HCT116 (cell line): ENCODE measurements around the gene MRGPRX2. TPM values are rescaled to one million over a fixed set of nuclear protein-coding genes. Genes with fewer than 3 reads are reported as not detected.

Source experiments
- ATAC-seq: fragments of 200-7000 bp; cut with Tn5 transposase; 2 replicates; pipeline ENCODE4 v1.9.1; 2020; ENCODE audit warnings: mild to moderate bottlenecking, moderate library complexity
- BruUV-seq: library from RNA; stranded (reverse); fragments of 400-500 nt; replicated peaks from 2 replicates; lab custom pipeline; 2021; lab: Mats Ljungman, UMichigan
- CTCF ChIA-PET: fragments of 300-600 bp; sonication (Branson Sonifier 250); formaldehyde crosslinking; loops from one replicate; lab custom pipeline; 2021; ENCODE audit warnings: antibody characterized with exemption; lab: Charles Lee
- POLR2A ChIA-PET: fragments of 300-600, 350-600 bp; sonication (Branson Sonifier 250); formaldehyde crosslinking; loops from one replicate; lab custom pipeline; 2021; ENCODE audit warnings: antibody characterized with exemption; lab: Charles Lee
- RAD21 ChIA-PET, 2 experiments: fragments of 300-600 bp; sonication (Branson Sonifier 250); formaldehyde crosslinking; loops; one replicate each; lab custom pipeline; 2023; ENCODE audit warnings: low total read pairs in 2 of 2; ENCODE audit not compliant: uncharacterized antibody in 2 of 2, unreplicated experiment in 2 of 2, low non-redundant PET in 1 of 2; lab: Charles Lee
- DNase-seq: peaks from one replicate; pipeline ENCODE4 v3.0.0-alpha.2; 2010; ENCODE audit warnings: low read depth, low spot score
- H2AFZ ChIP-seq: fragments of 200-600 bp; shearing (Covaris generic), sonication (generic); 2 replicates; pipeline ENCODE4 v1.6.1; 2017; ENCODE audit warnings: low read depth, mixed run types, mixed read lengths, antibody characterized with exemption, low read length; ENCODE audit not compliant: poor library complexity, severe bottlenecking
- H3K27ac ChIP-seq: 2 replicates; pipeline ENCODE4 v1.5.1; 2012; ENCODE audit warnings: low read depth, low read length
- H3K27me3 ChIP-seq: fragments of 200-600 bp; sonication (generic); 2 replicates; pipeline ENCODE4 v1.6.1; 2016; ENCODE audit warnings: mixed run types, low read length, mixed read lengths; ENCODE audit not compliant: insufficient read depth
- H3K36me3 ChIP-seq, 2 experiments: fragments of 200-500 bp in 1 of 2; fragments of 200-600 bp in 1 of 2; sonication (Bioruptor generic) in 1 of 2; sonication (generic) in 1 of 2; 2 replicates each; pipeline versions ENCODE4 v1.5.1 to v1.6.1; 2014 to 2016; ENCODE audit warnings: low read length in 2 of 2, inconsistent platforms in 1 of 2, mixed read lengths in 1 of 2, mixed run types in 1 of 2; ENCODE audit not compliant: insufficient read depth in 2 of 2, control insufficient read depth in 1 of 2
- H3K4me1 ChIP-seq, 2 experiments: fragments of 200-600 bp in 1 of 2; sonication (generic) in 1 of 2; 2 replicates each; pipeline versions ENCODE4 v1.5.1 to v1.6.1; 2012 to 2017; ENCODE audit warnings: low read length in 2 of 2, inconsistent platforms in 1 of 2, mild to moderate bottlenecking in 1 of 2, mixed read lengths in 1 of 2, mixed run types in 1 of 2, moderate library complexity in 1 of 2; ENCODE audit not compliant: insufficient read depth in 2 of 2, control insufficient read depth in 1 of 2
- H3K4me2 ChIP-seq: fragments of 200-600 bp; sonication (generic); 2 replicates; pipeline ENCODE4 v1.6.1; 2017; ENCODE audit warnings: mixed run types, low read length, mixed read lengths
- H3K4me3 ChIP-seq, 2 experiments: fragments of 200-600 bp in 1 of 2; sonication (generic) in 1 of 2; replicated peaks in 1 of 2; 2 replicates each; pipeline ENCODE4 v1.5.1; 2011 to 2016; ENCODE audit warnings: low read length in 2 of 2, control low read depth in 1 of 2, low read depth in 1 of 2, mild to moderate bottlenecking in 1 of 2, mixed read lengths in 1 of 2, mixed run types in 1 of 2
- H3K79me2 ChIP-seq: fragments of 200-600 bp; sonication (generic); 2 replicates; pipeline ENCODE4 v1.6.1; 2017; ENCODE audit warnings: mild to moderate bottlenecking, mixed run types, low read length, moderate library complexity, mixed read lengths; ENCODE audit not compliant: insufficient read depth
- H3K9ac ChIP-seq: fragments of 200-600 bp; sonication (generic); 2 replicates; pipeline ENCODE4 v1.6.1; 2016; ENCODE audit warnings: low read length, mixed read lengths
- H3K9me2 ChIP-seq: fragments of 200-600 bp; sonication (generic), shearing (Covaris generic); 2 replicates; pipeline ENCODE4 v1.6.1; 2017; ENCODE audit warnings: mixed run types, mild to moderate bottlenecking, moderate library complexity; ENCODE audit not compliant: insufficient read depth
- H3K9me3 ChIP-seq, 2 experiments: fragments of 200-500 bp in 1 of 2; fragments of 200-600 bp in 1 of 2; sonication (Bioruptor generic) in 1 of 2; sonication (generic) in 1 of 2; 2 replicates each; pipeline ENCODE4 v1.6.1; 2014 to 2017; ENCODE audit warnings: low read length in 2 of 2, mixed read lengths in 2 of 2, inconsistent platforms in 1 of 2, low read depth in 1 of 2, mild to moderate bottlenecking in 1 of 2, mixed run types in 1 of 2, moderate library complexity in 1 of 2; ENCODE audit not compliant: control insufficient read depth in 1 of 2, insufficient read depth in 1 of 2
- H4K20me1 ChIP-seq: fragments of 200-600 bp; sonication (generic), shearing (Covaris generic); 2 replicates; pipeline ENCODE4 v1.6.1; 2017; ENCODE audit warnings: mixed run types, mild to moderate bottlenecking, moderate library complexity; ENCODE audit not compliant: insufficient read depth
- JUND ChIP-seq: IDR thresholded peaks from 2 replicates; pipeline ENCODE4 v1.6.1; 2012
- REST ChIP-seq: IDR thresholded peaks from 2 replicates; pipeline ENCODE4 v1.6.1; 2012; ENCODE audit warnings: low read depth
- ZFX ChIP-seq: fragments of 450-650 bp; IDR thresholded peaks from 2 replicates; pipeline ENCODE4 v1.6.1; 2017
- intact Hi-C: fragments of 100-400 bp; cut with micrococcal nuclease; formaldehyde crosslinking; loops from 2 replicates; pipeline ENCODE4 v1.10.0; 2022
- total RNA-seq: library from RNA; stranded (reverse); gene quantifications from one replicate; pipeline ENCODE4 v1.2.1, GENCODE V29; 2021; ENCODE audit not compliant: unreplicated experiment
- TF ChIP-seq, protein P1 (sequence below): IDR thresholded peaks from 2 replicates; pipeline ENCODE4 v1.6.1; 2012

Gene MRGPRX2
- total RNA-seq, 1 experiment from 2014 or later: not detected

DNA sequence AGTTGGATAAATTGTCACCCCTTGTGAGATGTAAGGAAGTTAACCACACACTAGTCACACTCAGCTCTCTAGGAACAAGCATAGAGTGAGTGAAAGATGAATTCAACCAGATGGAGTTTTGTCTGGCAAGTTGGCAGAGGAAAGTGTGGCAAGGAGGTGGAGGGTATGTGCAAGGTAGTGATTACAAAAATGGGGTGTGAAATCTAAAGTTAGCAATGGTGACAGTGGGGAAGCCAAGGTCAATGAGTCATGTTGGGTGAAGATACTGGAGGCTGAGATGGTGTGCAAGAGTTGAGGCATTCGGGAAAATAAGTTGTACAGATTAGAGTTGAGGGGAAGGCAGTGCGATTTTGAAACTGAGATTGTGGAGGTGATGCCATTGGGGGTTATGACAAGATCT is 33.7 kb downstream of the MRGPRX2 start:
- Histone ChIP-seq H2AFZ (no peak overlapping the region), H3K9ac (no peak overlapping the region), H3K4me2 (no peak overlapping the region), H3K4me1 (peaks cover 0 to 6% of the 10 kb centered on the region in 2 experiments; a peak in 1 of 4 replicates), H3K9me3 (no peaks in the 10 kb centered on the region), H3K4me3 (no peak overlapping the region), H3K36me3 (no peaks in the 10 kb centered on the region), H3K27me3 (peaks cover 73% of the 10 kb centered on the region), H3K27ac (no peak overlapping the region), H4K20me1 (no peaks in the 10 kb centered on the region), H3K79me2 (no peaks in the 10 kb centered on the region)
- ChIA-PET RAD21 (no interaction called here), CTCF (interaction anchor here (1.1 kb wide), 1 partner anchor 13 kb away, joined by 4 read pairs; no protein-coding TSS in a partner anchor)
- no TSS peak for BruUV-seq
- no peak for DNase-seq
- no peak for ATAC-seq
- intact Hi-C loops: no loop called here
- TF ChIP-seq REST (no peak), JUND (no peak), ZFX (no peak)
- TF ChIP-seq, protein P1, sequence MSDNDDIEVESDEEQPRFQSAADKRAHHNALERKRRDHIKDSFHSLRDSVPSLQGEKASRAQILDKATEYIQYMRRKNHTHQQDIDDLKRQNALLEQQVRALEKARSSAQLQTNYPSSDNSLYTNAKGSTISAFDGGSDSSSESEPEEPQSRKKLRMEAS: no peak
- TF ChIP-seq, all 23 proteins: peak for 0
- no peaks in the 10 kb centered on the region for H3K9me2 ChIP-seq
- POLR2A ChIA-PET: no interaction called here
